8988T (cell line): ENCODE results near the gene ATXN7.

Experiments used
- DNase-seq: peaks from one replicate; pipeline ENCODE4 v3.0.0; 2011

The ATXN7 gene

DNA sequence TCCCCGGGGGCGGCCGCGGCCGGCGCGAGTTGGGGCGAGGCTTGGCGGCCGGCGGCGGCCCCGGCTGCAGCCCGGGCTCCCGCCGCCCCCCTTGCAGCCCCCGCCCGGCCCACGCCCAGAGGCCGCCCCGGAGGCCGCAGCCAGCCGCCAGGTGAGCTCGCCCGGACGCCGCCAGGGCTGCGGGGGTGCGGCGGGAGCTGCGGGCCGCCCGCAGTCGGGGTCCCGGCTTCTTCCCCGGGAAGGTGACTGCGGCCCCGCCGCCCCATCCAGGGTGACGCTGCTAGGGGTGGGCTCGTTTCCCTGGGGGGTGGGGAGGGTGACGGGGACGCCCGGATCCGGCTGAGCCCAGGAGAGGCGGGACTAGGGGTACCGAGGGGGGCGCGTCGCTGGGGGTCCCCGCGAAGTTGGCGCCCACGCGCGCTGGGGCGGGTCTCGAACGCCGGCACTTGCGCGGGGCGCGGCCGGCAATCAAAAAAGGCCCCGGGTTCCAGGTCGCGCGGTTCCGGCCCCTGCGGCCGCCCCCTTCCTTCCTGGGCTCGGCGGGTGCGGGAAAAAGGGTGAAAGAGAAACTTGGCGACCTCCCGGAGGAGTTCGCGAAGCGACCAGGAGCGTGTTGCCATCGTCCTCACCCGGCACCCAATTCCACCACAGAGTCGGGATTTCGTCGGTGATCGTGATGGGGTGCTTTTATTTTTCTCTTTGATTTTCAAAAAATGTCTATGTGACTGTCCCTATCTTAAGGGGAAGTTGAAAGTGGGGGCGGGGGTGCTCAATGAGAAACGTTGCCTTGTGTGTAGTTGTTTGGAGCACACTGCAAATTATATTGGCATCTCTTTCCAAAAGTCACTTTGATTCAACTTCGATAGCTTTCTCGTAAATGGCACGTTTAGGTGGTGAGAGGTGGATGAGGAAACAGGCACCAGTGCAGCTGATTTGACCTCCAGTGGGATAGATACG, 619 bp downstream of the ATXN7 start:
- DNase-seq: peak; percentile 86

GRCh38 chr3:63864965-63865327, 1.3 kb downstream of the ATXN7 start:
- no peak for DNase-seq

- no peak for DNase-seq
These were observed 3.6 kb downstream of the ATXN7 start for GRCh38 chr3:63867225-63867624.

DNA sequence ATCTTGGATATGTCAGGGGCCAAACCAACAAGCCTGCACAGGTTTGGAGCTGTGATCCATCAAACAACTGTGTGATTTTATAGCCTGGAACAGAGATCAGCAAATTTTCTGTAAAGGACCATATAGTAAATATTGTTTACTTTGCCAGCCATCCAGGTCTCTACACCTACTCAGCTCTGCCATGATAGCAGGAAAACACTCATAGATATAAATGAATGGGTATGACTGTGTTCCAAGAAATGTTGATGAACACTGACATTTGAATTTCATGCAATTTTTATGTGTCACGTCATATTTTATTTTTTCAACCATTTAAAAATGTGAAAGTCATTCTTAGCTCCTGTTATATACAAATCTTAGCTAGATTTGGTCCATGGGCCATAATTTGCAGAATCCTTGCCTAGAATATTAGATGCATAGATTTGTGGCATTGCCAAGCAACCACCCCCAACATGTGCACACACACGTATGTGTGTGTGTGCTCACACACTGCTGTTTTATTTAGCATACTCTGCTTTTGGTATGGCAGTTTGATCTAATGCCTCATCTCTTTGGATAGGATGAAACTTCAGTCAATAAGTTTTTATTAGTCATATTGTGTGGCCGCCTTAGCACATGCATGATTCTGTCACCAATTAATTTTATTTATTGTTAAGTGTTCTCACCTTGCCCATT, 6.4 kb downstream of the ATXN7 start:
- no peak for DNase-seq

GRCh38 chr3:63870615-63871005, 6.9 kb downstream of the ATXN7 start:
- no peak for DNase-seq

DNA sequence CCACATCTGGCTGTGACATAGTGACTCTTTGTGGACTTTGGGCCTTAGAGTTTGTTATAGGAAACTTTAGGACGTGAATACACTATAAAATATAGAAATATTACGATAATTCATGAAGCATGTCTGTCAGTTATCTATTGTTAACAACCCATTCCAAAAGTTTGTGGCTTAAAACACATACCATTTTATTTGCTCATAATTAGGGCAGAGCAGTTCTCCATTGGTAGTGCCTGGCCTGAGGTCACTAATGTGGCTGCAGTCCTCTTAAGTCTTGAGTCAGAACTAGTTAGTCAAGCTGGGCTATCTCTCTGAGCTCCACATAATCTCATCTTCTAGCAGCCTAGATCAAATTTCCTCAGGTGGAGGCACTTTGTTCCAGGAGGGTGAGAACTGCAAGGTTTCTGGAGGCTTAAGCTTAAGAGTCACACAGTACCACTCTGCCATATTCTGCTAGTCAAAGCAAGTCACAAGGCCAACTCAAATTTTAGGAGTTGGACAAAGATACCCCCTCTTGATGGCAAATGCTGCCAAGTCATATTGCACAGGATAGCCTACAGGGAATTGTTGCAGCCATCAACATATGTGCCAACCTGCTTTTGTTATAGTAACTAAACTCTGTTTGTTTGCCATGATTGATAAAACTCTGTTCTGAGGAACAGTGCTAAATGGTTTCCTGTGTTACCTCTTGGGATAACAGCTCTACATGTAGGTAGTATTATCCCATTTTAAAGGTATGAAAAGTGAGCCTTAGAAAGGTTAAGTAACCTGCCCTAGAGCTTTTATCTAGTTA, 8.7 kb downstream of the ATXN7 start:
- no peak for DNase-seq

DNA sequence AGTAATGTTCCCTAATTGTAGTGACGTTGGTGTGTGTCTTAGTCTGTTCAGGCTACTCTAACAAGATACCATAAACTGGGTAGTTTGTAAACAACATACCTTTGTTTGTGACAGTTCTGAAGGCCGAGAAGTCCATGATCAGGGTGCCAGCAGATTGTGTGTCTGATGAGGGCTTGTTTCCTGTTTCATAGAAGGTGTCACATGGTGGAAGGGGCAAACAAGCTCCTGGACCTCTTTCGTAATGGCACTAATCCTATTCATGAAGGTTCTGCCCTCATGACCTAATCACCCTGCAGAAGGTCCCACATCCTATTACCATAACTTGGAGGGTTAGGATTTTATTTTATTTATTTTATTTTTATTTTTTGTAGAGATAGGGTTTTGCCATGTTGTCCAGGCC, 11.1 kb downstream of the ATXN7 start:
- DNase-seq: no peak

DNA sequence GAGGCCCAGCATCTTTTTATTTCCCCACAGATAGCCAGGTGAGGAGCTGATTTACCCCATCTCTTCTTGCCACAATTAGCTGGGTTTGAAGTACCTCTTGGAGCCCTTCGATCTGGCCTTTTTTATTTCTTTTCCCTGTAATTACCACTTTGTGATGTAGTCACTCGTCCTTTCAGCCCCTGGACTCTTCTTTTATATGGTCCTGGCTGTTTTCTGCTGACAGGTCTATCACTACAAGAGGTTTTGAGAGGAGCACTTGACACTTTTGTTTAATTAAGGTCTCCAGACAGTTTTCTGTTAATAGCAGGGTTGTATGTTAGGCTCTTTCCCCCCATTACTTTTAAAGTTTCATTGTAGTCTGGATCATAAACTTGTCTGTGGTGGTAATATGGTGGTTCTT, 11.8 kb downstream of the ATXN7 start:
- no peak for DNase-seq

DNA sequence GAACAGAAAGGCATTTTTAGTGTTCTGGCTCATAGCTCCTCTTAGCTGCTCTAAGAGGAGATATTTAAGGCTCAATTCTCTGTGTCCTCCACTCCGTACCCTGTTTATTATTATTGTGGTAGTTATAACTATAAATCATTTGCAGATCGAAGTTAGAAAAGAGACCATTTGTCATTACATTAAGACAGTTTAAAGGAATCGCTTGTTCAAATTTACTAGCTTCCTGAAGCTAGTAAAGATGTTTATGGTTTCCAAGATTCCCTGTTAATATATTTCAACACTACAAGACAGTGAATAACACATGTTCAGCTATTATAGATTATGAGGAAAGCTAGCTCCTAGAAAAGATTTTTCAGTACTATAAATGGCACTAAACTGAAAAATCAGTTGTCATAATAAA, 12.6 kb downstream of the ATXN7 start:
- DNase-seq: no peak

DNA sequence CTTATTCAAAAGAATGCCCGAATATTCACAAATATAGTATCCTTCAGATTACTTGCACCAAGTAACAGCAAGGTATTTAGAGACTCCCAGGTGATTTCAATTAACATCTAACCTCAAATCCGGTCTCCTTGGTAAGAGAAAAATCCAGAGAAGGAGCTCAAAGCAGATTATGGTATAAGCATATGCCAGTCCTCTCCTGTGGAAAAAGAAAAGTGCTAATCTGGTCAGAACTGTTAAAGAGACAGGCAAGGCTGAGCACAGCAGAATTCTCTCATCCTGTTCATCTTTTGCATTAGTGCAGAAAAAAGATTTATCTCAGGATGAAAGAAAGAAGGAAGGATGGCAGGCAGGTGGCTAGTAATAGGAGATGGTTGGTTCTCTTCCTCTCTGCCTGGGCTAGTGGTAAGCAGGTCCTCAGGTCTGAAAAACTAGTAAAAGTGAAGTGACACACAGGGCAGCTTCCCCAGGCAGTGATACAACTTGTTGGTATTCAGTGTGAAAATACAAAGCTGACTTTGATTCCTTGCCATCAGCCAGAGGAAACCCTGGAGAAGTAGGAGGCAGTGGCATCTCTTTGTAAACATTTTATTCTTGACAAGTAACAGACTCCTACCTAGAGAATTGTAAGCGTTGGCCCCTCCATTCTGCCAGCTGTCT, 14.2 kb downstream of the ATXN7 start:
- DNase-seq: no peak

- no peak for DNase-seq
These were observed 14.9 kb downstream of the ATXN7 start for GRCh38 chr3:63878394-63879060.

DNA sequence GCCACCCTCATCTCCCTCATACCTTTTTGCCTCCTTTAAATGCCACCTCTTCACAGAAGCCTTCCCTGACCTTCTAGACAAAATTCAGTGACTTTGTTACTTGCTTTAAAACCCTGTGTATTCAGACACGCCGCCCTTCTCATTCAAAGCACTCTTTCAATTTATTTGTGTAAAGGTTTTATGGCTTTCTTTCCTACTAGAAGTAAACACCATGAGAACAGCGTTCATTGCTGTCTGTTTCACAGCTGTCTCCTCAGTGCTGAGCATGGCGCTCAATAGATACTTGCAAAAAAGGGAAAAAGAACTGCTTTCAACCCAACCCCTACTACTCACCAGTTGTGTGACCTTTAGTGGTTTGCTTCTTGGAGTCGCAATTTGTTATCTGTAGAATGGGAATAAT, 17.0 kb downstream of the ATXN7 start:
- DNase-seq: no peak

GRCh38 chr3:63886858-63887257, 23.2 kb downstream of the ATXN7 start:
- DNase-seq: no peak

DNA sequence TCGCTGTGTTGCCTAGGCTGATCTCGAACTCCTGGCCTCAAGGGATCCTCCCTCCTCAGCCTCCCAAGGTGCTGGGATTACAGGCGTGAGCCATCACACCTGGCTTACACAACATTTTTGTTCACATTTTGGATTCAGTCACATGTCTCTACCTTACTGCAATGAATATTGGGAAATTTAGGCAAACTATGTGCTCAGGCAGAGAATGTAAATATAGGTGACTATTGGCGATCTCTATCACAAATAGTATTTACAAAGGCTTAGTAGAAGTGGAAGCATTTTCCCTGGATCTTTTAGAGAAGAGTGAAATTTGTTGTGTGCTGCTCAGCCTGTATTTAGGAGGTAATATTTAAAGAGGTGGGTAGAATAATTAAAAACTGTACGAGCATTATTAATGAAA, 27.9 kb downstream of the ATXN7 start:
- DNase-seq: no peak

GRCh38 chr3:63892773-63893352, 29.2 kb downstream of the ATXN7 start:
- DNase-seq: no peak

- DNase-seq: no peak
These were observed 31.9 kb downstream of the ATXN7 start for GRCh38 chr3:63895422-63896189.

- DNase-seq: no peak
These were observed 32.8 kb downstream of the ATXN7 start for GRCh38 chr3:63896332-63897030.

DNA sequence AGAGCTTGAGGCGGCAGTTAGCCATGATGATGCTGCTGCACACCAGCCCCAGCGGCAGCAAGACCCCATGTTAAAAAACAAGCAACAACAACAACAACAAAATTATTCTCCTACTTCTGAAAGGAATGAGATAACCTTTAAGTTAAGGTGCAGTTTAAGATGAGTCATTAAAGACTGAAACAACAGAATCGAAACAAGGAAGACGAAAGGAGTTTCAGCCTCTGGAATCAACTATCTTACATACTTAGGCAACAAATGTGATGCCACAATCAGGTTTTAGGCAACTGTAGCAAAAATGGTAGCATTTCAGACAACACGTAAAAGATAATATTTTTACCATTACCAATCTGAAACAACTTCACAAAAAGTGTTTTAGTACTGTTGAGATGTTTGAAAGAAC, 36.3 kb downstream of the ATXN7 start:
- no peak for DNase-seq

DNA sequence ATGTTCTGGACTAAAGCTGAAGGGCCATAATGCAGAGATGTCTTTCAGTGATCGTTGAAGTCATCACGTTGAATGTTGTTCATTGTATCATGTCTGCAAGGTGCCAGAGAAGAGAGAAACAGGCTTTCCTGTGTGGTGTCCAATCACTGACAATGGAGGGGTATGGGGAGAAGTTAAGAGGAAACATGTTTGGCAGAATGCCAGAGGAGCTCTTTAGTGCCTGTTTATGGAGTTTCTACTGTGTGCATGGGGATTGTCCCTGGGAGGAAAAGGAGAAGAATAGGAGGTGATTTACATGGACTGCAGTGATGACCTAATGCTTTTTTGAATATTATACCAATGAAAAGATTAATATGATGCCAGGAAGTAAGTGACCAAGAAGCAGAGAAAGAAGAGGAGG, 36.8 kb downstream of the ATXN7 start:
- DNase-seq: no peak

GRCh38 chr3:63905731-63906620, 42.3 kb downstream of the ATXN7 start:
- no peak for DNase-seq
